Measurements from ENCODE around the gene SUMO3. TPM values are rescaled to one million over a fixed set of nuclear protein-coding genes. Genes with fewer than 3 reads are reported as not detected.

Gene SUMO3
- total and polyA plus RNA-seq, 2 donors (not counting 3 experiments of a cell fraction or from before 2014, with no cell fraction given): 102 to 123 TPM

- peaks cover 16% of the 10 kb centered on the region for H3K4me1 ChIP-seq (ENCODE audit: control insufficient read depth, extremely low read depth, insufficient read depth, low read length)
- no TSS peak for BruUV-seq (replicated peaks)
- peaks cover 72% of the 10 kb centered on the region for H3K79me2 ChIP-seq (ENCODE audit: control insufficient read depth, insufficient read depth, low read length)
- H3K9ac ChIP-seq (replicated peaks; ENCODE audit: extremely low read depth, insufficient read depth, low read length): no peak overlapping the region
- peaks cover 2 to 6% of the 10 kb centered on the region in 2 experiments for H3K36me3 ChIP-seq (ENCODE audit: control insufficient read depth in 2 of 2, extremely low read depth in 1 of 2, insufficient read depth in 2 of 2, low read length in 2 of 2)
- H3K27me3 ChIP-seq (ENCODE audit: control insufficient read depth in 2 of 2, insufficient read depth in 2 of 2, low read length in 2 of 2): no peaks in the 10 kb centered on the region
- H3K9me3 ChIP-seq (replicated peaks; ENCODE audit: control insufficient read depth, insufficient read depth, low read length): no peaks in the 10 kb centered on the region
- no peak overlapping the region for H3K4me3 ChIP-seq (replicated peaks in 1 of 3; ENCODE audit: insufficient read depth in 1 of 3, low read depth in 1 of 3, low read length in 3 of 3)
- H2AFZ ChIP-seq (ENCODE audit: low read depth, low read length): no peak overlapping the region
- no peak overlapping the region for H3K27ac ChIP-seq (ENCODE audit: insufficient read depth, low read depth, low read length)
- peaks cover 2% of the 10 kb centered on the region for H4K20me1 ChIP-seq (replicated peaks; ENCODE audit: control insufficient read depth, extremely low read depth, insufficient read depth, low read length)
- DNase-seq (ENCODE audit: low read depth, low spot score): no peak
- FAIRE-seq: no peak
- dilution Hi-C loops (cut with MboI; ENCODE audit: extremely low pct_ligation_motif_present, low sequenced_read_pairs): no loop called here
- TF ChIP-seq JUN (IDR thresholded peaks at IDR 0.05; ENCODE audit: borderline replicate concordance, insufficient read depth, insufficient read length, low read depth): no peak
- no peak for TF ChIP-seq FOS (IDR thresholded peaks at IDR 0.05; ENCODE audit: borderline replicate concordance, insufficient read depth, low read length)
- no peak for TF ChIP-seq MYC (IDR thresholded peaks at IDR 0.05; ENCODE audit: low read depth, low read length)
- TF ChIP-seq, protein P1, sequence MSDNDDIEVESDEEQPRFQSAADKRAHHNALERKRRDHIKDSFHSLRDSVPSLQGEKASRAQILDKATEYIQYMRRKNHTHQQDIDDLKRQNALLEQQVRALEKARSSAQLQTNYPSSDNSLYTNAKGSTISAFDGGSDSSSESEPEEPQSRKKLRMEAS (IDR thresholded peaks at IDR 0.05; ENCODE audit: insufficient read depth, insufficient read length): no peak
- no peak for TF ChIP-seq POLR2AphosphoS5 (IDR thresholded peaks at IDR 0.05; ENCODE audit: insufficient read depth, low read depth, low read length)
- no peak for TF ChIP-seq POLR2A (IDR thresholded peaks at IDR 0.05; ENCODE audit: low read depth, low read length)
- no peak for TF ChIP-seq EZH2 (IDR thresholded peaks at IDR 0.05; ENCODE audit: borderline replicate concordance, low read depth, low read length, severe bottlenecking)
- no peak for TF ChIP-seq GATA2 (IDR thresholded peaks at IDR 0.05; ENCODE audit: insufficient read depth, insufficient read length, low read depth, low read length)
- TF ChIP-seq, protein P2, sequence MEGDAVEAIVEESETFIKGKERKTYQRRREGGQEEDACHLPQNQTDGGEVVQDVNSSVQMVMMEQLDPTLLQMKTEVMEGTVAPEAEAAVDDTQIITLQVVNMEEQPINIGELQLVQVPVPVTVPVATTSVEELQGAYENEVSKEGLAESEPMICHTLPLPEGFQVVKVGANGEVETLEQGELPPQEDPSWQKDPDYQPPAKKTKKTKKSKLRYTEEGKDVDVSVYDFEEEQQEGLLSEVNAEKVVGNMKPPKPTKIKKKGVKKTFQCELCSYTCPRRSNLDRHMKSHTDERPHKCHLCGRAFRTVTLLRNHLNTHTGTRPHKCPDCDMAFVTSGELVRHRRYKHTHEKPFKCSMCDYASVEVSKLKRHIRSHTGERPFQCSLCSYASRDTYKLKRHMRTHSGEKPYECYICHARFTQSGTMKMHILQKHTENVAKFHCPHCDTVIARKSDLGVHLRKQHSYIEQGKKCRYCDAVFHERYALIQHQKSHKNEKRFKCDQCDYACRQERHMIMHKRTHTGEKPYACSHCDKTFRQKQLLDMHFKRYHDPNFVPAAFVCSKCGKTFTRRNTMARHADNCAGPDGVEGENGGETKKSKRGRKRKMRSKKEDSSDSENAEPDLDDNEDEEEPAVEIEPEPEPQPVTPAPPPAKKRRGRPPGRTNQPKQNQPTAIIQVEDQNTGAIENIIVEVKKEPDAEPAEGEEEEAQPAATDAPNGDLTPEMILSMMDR (IDR thresholded peaks at IDR 0.05; ENCODE audit: extremely low read depth in 1 of 2, insufficient read depth in 1 of 2, low read depth in 1 of 2, low read length in 2 of 2): no peak
- intact Hi-C loops (cut with micrococcal nuclease): loop anchor here (2.0 kb wide), 2 partner anchors 75 to 133 kb away; no protein-coding TSS in a partner anchor
- no peaks in the 10 kb centered on the region for H3K9me1 ChIP-seq (replicated peaks; ENCODE audit: control insufficient read depth, extremely low read depth, insufficient read depth, low read length)
- ChIA-PET POLR2A (no interaction called here), CTCF (interaction anchor here (0.6 to 3.8 kb wide), 12 partner anchors 10 to 181 kb away, joined by 3 to 62 read pairs (median 6); partner anchors contain the start of gene SLX9)
- H3K4me2 ChIP-seq (ENCODE audit: insufficient read depth, low read length): peak overlapping the region; percentile 92
These were observed 18.2 kb downstream of the SUMO3 start for GRCh38 chr21:44799646-44800045.

Data from endothelial cell of umbilical vein (primary cell).